ENCODE measurements around the gene RNU2-63P. TPM values are rescaled to one million over a fixed set of nuclear protein-coding genes. Genes with fewer than 3 reads are reported as not detected.
"Not testable (repeated sequence)": the region's sequence is repeated elsewhere in the genome, so short reads cannot be mapped to it uniquely, and the experiment has no call there.

The RNU2-63P gene
- total and polyA plus RNA-seq, 3 experiments from 2014 or later = 35.8 to 42.7 TPM; not detected in 1

- Mint-ChIP-seq H3K36me3 (peaks cover under 1 to 9% (median 4%) of the 10 kb centered on the region in 3 donors), H3K27ac (no peak overlapping the region), H3K9me3 (no peaks in the 10 kb centered on the region), H3K27me3 (no peaks in the 10 kb centered on the region), H3K4me1 (peaks cover 2 to 5% (median 4%) of the 10 kb centered on the region in 3 donors), H3K4me3 (no peak overlapping the region)
- Histone ChIP-seq H3K36me3 (ENCODE audit: insufficient read depth, low read length) (no peaks in the 10 kb centered on the region), H3K4me3 (ENCODE audit: low read length) (no peak overlapping the region), H3K4me1 (ENCODE audit: insufficient read depth, low read length) (peaks cover 2% of the 10 kb centered on the region), H3K9me3 (ENCODE audit: low read length) (no peaks in the 10 kb centered on the region), H3K27ac (ENCODE audit: low read depth, low read length) (no peak overlapping the region), H3K27me3 (ENCODE audit: insufficient read depth, low read length, poor library complexity, severe bottlenecking) (no peaks in the 10 kb centered on the region)
- CTCF ChIA-PET = no interaction called here
- DNase-seq = no peak
- POLR2A ChIA-PET = no interaction called here
Measured at GRCh38 chr2:88022669-88022921, 6.2 kb upstream of the RNU2-63P start.

- no peak overlapping the region for H3K27ac Mint-ChIP-seq
- CTCF ChIA-PET = no interaction called here
- no peak overlapping the region for H3K4me3 Mint-ChIP-seq
- peaks cover 0 to 2% of the 10 kb centered on the region in 2 donors for H3K27me3 Mint-ChIP-seq
- Histone ChIP-seq H3K4me3 (ENCODE audit: low read length) (no peak overlapping the region), H3K9me3 (ENCODE audit: low read length) (no peaks in the 10 kb centered on the region), H3K36me3 (ENCODE audit: insufficient read depth, low read length) (no peaks in the 10 kb centered on the region), H3K27ac (ENCODE audit: low read depth, low read length) (no peak overlapping the region), H3K4me1 (ENCODE audit: insufficient read depth, low read length) (peaks cover 7% of the 10 kb centered on the region), H3K27me3 (ENCODE audit: insufficient read depth, low read length, poor library complexity, severe bottlenecking) (no peaks in the 10 kb centered on the region)
- POLR2A ChIA-PET = no interaction called here
- no peaks in the 10 kb centered on the region for H3K9me3 Mint-ChIP-seq
- H3K4me1 Mint-ChIP-seq = peaks cover 18 to 24% (median 24%) of the 10 kb centered on the region in 3 donors
- DNase-seq = no peak
- H3K36me3 Mint-ChIP-seq = peaks cover 0 to 10% (median 0%) of the 10 kb centered on the region in 3 donors
Measured at GRCh38 chr2:88019985-88020384, 3.6 kb upstream of the RNU2-63P start.

GRCh38 chr2:88018909-88019308, 2.6 kb upstream of the RNU2-63P start:
- ChIA-PET POLR2A (no interaction called here), CTCF (no interaction called here)
- peak overlapping the region in 1 of 8 donors; percentile 15 for H3K27ac Mint-ChIP-seq
- DNase-seq = no peak
- no peaks in the 10 kb centered on the region for H3K9me3 Mint-ChIP-seq
- peaks cover 0 to 2% of the 10 kb centered on the region in 2 donors for H3K27me3 Mint-ChIP-seq
- peaks cover 18 to 30% (median 24%) of the 10 kb centered on the region in 3 donors for H3K4me1 Mint-ChIP-seq
- H3K36me3 Mint-ChIP-seq = peaks cover 0 to 10% (median 0%) of the 10 kb centered on the region in 3 donors
- no peak overlapping the region for H3K4me3 Mint-ChIP-seq
- Histone ChIP-seq H3K9me3 (ENCODE audit: low read length) (no peaks in the 10 kb centered on the region), H3K4me3 (ENCODE audit: low read length) (no peak overlapping the region), H3K27ac (ENCODE audit: low read depth, low read length) (no peak overlapping the region), H3K4me1 (ENCODE audit: insufficient read depth, low read length) (peaks cover 7% of the 10 kb centered on the region), H3K36me3 (ENCODE audit: insufficient read depth, low read length) (no peaks in the 10 kb centered on the region), H3K27me3 (ENCODE audit: insufficient read depth, low read length, poor library complexity, severe bottlenecking) (no peaks in the 10 kb centered on the region)

- H3K4me3 ChIP-seq (ENCODE audit: low read length); DNase-seq; H3K9me3 Mint-ChIP-seq; H3K36me3 Mint-ChIP-seq; H3K36me3 ChIP-seq (ENCODE audit: insufficient read depth, low read length); H3K4me1 ChIP-seq (ENCODE audit: insufficient read depth, low read length); H3K27me3 Mint-ChIP-seq; H3K27me3 ChIP-seq (ENCODE audit: insufficient read depth, low read length, poor library complexity, severe bottlenecking); H3K27ac ChIP-seq (ENCODE audit: low read depth, low read length); H3K9me3 ChIP-seq (ENCODE audit: low read length); POLR2A ChIA-PET: not testable (repeated sequence)
- Mint-ChIP-seq H3K4me1 (peaks cover 18 to 30% (median 29%) of the 10 kb centered on the region in 3 donors), H3K27ac (peak overlapping the region in 2 of 8 donors; percentile 96 to 98), H3K4me3 (peak overlapping the region; percentile 89 to 100 (median 99))
- CTCF ChIA-PET = interaction anchor here (2.7 kb wide), 1 partner anchor 17 kb away, joined by 8 read pairs; no protein-coding TSS in a partner anchor
Measured at GRCh38 chr2:88018077-88018805, 1.9 kb upstream of the RNU2-63P start.

- Mint-ChIP-seq H3K27ac (peak overlapping the region in 7 of 8 donors; percentile 86 to 100 (median 98)), H3K4me1 (peaks cover 18 to 33% (median 32%) of the 10 kb centered on the region in 3 donors), H3K4me3 (peak overlapping the region; percentile 89 to 100 (median 99))
- H3K36me3 ChIP-seq (ENCODE audit: insufficient read depth, low read length); POLR2A ChIA-PET; H3K36me3 Mint-ChIP-seq; H3K9me3 ChIP-seq (ENCODE audit: low read length); H3K27ac ChIP-seq (ENCODE audit: low read depth, low read length); H3K27me3 Mint-ChIP-seq; DNase-seq; H3K9me3 Mint-ChIP-seq; H3K4me1 ChIP-seq (ENCODE audit: insufficient read depth, low read length); H3K27me3 ChIP-seq (ENCODE audit: insufficient read depth, low read length, poor library complexity, severe bottlenecking): not testable (repeated sequence)
- CTCF ChIA-PET = interaction anchor here (1.0 to 2.7 kb wide), 2 partner anchors 16 to 37 kb away, joined by 3 to 8 read pairs; no protein-coding TSS in a partner anchor
- H3K4me3 ChIP-seq (ENCODE audit: low read length) = peak overlapping the region; percentile 81
Measured at GRCh38 chr2:88017780-88018038, 1.4 kb upstream of the RNU2-63P start.

- POLR2A ChIA-PET = interaction anchor here (0.8 to 1.4 kb wide), 2 partner anchors 23 to 38 kb away, joined by 3 to 5 read pairs; no protein-coding TSS in a partner anchor
- H3K9me3 Mint-ChIP-seq = no peaks in the 10 kb centered on the region
- CTCF ChIA-PET = interaction anchor here (1.0 to 2.7 kb wide), 5 partner anchors 10 to 43 kb away, joined by 3 to 10 read pairs (median 5); no protein-coding TSS in a partner anchor
- DNase-seq = peak in 2 of 5 donors; percentile 42 to 51
- Histone ChIP-seq H3K27ac (ENCODE audit: low read depth, low read length) (peak overlapping the region; percentile 95), H3K27me3 (ENCODE audit: insufficient read depth, low read length, poor library complexity, severe bottlenecking) (no peaks in the 10 kb centered on the region), H3K4me3 (ENCODE audit: low read length) (peak overlapping the region; percentile 81), H3K36me3 (ENCODE audit: insufficient read depth, low read length) (no peaks in the 10 kb centered on the region), H3K4me1 (ENCODE audit: insufficient read depth, low read length) (peaks cover 7% of the 10 kb centered on the region), H3K9me3 (ENCODE audit: low read length) (no peaks in the 10 kb centered on the region)
- H3K27me3 Mint-ChIP-seq = peaks cover 0 to 2% of the 10 kb centered on the region in 2 donors
- peak overlapping the region; percentile 96 to 100 (median 100) for H3K27ac Mint-ChIP-seq
- peaks cover 0 to 10% (median 0%) of the 10 kb centered on the region in 3 donors for H3K36me3 Mint-ChIP-seq
- H3K4me3 Mint-ChIP-seq = peak overlapping the region; percentile 89 to 100 (median 99)
- H3K4me1 Mint-ChIP-seq = peaks cover 18 to 34% (median 32%) of the 10 kb centered on the region in 3 donors
Measured at GRCh38 chr2:88016960-88017779, 823 bp upstream of the RNU2-63P start.

- H3K36me3 Mint-ChIP-seq = no peaks in the 10 kb centered on the region
- no peaks in the 10 kb centered on the region for H3K27me3 Mint-ChIP-seq
- Histone ChIP-seq H3K36me3 (ENCODE audit: insufficient read depth, low read length) (no peaks in the 10 kb centered on the region), H3K27me3 (ENCODE audit: insufficient read depth, low read length, poor library complexity, severe bottlenecking) (no peaks in the 10 kb centered on the region), H3K4me3 (ENCODE audit: low read length) (no peak overlapping the region), H3K4me1 (ENCODE audit: insufficient read depth, low read length) (no peaks in the 10 kb centered on the region), H3K9me3 (ENCODE audit: low read length) (no peaks in the 10 kb centered on the region), H3K27ac (ENCODE audit: low read depth, low read length) (no peak overlapping the region)
- H3K27ac Mint-ChIP-seq = peak overlapping the region in 2 of 8 donors; percentile 10 to 22
- H3K4me1 Mint-ChIP-seq = peaks cover 2 to 15% (median 13%) of the 10 kb centered on the region in 3 donors
- POLR2A ChIA-PET = no interaction called here
- DNase-seq = no peak
- H3K4me3 Mint-ChIP-seq = no peak overlapping the region
- H3K9me3 Mint-ChIP-seq = no peaks in the 10 kb centered on the region
- CTCF ChIA-PET = interaction anchor here (1.1 kb wide), 2 partner anchors 9 to 49 kb away, joined by 3 read pairs; no protein-coding TSS in a partner anchor
Measured at GRCh38 chr2:88011011-88011410, 5.3 kb downstream of the RNU2-63P start.

GRCh38 chr2:88010136-88010535, 6.2 kb downstream of the RNU2-63P start:
- Histone ChIP-seq H3K4me1 (ENCODE audit: insufficient read depth, low read length) (no peaks in the 10 kb centered on the region), H3K4me3 (ENCODE audit: low read length) (no peak overlapping the region), H3K27me3 (ENCODE audit: insufficient read depth, low read length, poor library complexity, severe bottlenecking) (no peaks in the 10 kb centered on the region), H3K9me3 (ENCODE audit: low read length) (no peaks in the 10 kb centered on the region), H3K27ac (ENCODE audit: low read depth, low read length) (no peak overlapping the region), H3K36me3 (ENCODE audit: insufficient read depth, low read length) (no peaks in the 10 kb centered on the region)
- ChIA-PET CTCF (interaction anchor here (1.1 to 1.3 kb wide), 2 partner anchors 8 to 50 kb away, joined by 3 to 4 read pairs; no protein-coding TSS in a partner anchor), POLR2A (no interaction called here)
- no peaks in the 10 kb centered on the region for H3K9me3 Mint-ChIP-seq
- no peaks in the 10 kb centered on the region for H3K36me3 Mint-ChIP-seq
- no peaks in the 10 kb centered on the region for H3K27me3 Mint-ChIP-seq
- DNase-seq = no peak
- peaks cover 0 to 10% (median 8%) of the 10 kb centered on the region in 3 donors for H3K4me1 Mint-ChIP-seq
- H3K27ac Mint-ChIP-seq = no peak overlapping the region
- H3K4me3 Mint-ChIP-seq = no peak overlapping the region
